ENCODE data around the gene SLC35A4.
"Not testable (repeated sequence)": the region's sequence is repeated elsewhere in the genome, so short reads cannot be mapped to it uniquely, and the experiment has no call there.

The SLC35A4 gene

GRCh38 chr5:140590861-140591260, 26.2 kb downstream of the SLC35A4 start:
- no peak for DNase-seq (ENCODE audit: low spot score)

DNA sequence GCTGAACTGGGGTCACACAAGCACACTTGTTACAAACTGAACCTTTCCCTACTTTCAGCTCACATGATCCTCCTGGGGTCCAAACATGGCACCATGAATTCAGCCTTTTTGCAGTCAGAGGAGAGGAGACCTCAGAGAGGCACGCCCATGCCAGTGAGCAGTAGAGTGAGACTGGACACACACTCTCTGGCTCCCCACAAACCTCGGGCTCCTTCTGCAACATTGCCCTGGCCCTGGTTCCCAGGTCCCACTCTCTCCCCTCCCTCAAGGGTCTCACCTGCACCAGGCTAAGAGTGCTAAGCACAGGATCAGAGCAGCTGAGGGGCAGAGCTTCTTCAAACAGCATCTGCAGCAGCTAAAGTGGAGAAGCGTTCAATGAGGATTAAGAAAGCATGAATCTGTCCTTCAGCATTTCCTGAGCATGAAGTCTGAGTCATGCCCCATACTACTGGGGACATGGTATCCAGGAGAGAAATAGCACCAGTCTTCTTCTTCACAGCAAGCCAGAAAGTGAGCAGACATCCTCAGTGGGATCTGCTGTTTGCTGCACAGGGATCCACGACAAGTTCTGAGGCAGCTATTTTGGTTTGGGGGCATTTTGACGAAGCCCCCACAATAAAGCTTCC, 27.2 kb downstream of the SLC35A4 start:
- DNase-seq (ENCODE audit: low spot score), result no peak

- DNase-seq (ENCODE audit: low spot score), result not testable (repeated sequence)
Measured at GRCh38 chr5:140593070-140593469, 28.4 kb downstream of the SLC35A4 start.

GRCh38 chr5:140594169-140594568, 29.5 kb downstream of the SLC35A4 start:
- DNase-seq (ENCODE audit: low spot score), result no peak

DNA sequence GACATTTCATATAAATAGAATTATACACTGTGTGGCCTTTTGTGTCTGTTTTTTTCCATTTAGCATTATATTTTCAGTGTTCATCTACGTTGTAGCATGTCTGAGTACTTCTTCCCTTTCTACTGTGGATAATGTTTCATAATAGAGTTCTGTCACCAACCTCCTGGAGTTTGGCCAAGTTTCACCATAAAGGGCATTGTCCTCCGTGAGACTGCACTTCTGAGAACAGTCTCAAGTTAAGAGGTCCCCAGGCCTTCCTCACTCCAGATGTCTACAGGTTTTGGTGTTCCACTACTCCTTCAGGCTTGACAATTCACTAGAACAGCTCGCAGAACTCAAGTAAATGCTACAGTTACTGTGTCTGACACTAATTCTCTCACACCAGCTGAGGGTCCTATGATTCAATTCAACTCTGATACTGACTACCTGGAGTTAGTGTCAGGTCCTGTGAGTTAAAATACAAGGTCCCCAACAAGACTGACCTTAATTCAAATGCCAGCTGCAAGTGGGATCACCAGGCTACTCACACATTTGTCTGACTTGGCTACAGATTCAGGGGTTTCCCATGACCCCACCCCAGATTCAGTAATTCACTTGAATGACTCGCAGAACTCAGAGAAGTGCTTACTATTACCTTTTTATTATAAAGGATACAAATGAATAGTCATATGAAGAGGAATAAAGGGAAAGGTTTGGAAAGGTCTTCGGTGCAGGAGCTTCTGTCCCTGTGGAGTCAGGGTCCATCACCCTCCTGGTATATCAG, 31.1 kb downstream of the SLC35A4 start:
- DNase-seq (ENCODE audit: low spot score), result no peak

DNA sequence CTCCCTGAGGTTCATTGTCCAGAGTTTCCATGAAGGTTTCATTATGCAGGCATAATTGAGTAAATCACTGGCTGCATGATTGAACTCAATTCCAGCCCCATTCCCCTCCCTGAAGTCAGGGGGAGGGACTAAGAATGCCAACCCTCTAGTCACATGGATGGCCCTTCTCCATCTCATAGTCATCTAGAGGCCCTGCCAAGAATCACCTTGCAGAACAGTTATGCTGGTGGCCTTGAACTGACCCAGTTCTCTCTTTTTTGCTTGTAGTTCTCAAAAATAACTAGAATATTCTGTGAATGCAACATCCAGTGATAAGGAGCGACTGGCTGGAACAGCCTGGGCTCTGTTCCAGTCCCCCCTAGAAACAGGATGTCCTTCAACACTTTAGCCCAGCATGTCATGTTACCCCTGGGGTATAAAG, 31.7 kb downstream of the SLC35A4 start:
- no peak for DNase-seq (ENCODE audit: low spot score)

DNA sequence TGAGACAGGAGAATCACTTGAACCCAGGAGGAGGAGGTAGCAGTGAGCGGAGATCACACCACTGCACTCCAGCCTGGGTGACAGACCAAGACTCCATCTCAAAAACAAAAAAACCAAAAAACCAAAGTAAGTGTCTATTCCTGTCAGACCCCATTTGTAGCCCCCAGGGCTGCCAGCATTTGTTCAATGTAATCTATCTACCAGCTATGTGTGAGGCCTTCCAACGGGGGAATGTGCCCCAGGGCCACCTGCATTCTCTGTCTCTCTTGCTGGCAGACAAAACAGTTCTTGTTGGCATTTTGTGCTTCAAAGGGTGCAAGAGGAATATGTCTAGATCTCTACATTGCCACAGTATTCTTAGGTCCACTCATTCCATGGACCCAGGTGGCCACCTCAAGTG, 34.2 kb downstream of the SLC35A4 start:
- DNase-seq (ENCODE audit: low spot score), result no peak

GRCh38 chr5:140600096-140600495, 35.5 kb downstream of the SLC35A4 start:
- DNase-seq (ENCODE audit: low spot score), result no peak

DNA sequence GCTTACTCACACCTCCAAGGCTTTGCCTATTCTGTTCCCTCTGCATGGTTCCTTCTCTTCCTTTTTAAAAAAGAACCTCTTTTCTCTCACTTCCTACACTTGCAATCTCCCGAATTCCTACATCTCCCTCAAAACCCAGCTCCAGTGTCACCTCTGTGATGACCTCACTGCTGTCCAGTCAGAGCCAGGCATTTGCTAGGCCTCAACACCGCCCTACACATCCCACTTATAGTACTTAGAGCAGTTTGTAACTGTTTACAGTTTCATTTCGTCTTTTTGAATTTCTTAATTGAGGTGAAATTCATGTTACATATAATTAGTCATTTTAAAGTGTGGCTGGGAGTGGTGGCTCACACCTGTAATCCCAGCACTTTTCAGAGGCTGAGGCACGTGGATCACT, 37.5 kb downstream of the SLC35A4 start:
- DNase-seq (ENCODE audit: low spot score), result no peak

DNA sequence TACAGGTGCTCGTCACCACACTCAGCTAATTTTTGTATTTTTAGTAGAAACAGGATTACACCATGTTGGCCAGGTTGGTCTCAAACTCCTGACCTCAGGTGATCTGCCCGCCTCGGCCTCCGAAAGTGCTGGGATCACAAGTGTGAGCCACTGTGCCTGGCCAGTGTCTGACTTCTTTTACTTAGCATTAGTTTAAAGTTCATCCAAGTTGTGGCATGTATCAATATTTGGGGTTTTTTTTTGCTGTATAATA, 38.7 kb downstream of the SLC35A4 start:
- DNase-seq (ENCODE audit: low spot score), result not testable (repeated sequence)

- no peak for DNase-seq (ENCODE audit: low spot score)
Measured at GRCh38 chr5:140603734-140604133, 39.1 kb downstream of the SLC35A4 start.

DNA sequence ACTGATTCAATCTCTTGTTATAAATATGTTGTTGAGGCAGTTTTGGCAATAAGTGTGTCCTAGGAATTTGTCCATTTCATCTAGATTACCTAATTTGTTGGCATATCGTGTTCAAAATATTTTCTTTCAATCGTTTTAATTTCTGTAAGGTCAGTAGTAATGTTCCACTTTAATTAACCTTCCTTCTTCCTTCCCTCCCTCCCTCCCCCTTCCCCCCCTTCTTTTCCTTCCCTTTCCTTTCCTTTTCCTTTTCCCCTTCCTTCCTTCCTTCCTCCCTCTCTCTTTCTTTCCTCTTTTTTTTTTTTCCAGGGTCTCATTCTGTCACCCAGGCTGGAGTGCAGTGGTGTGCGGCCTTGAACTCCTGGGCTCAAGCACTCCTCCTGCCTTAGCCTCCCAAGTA, 41.3 kb downstream of the SLC35A4 start:
- no peak for DNase-seq (ENCODE audit: low spot score)

DNA sequence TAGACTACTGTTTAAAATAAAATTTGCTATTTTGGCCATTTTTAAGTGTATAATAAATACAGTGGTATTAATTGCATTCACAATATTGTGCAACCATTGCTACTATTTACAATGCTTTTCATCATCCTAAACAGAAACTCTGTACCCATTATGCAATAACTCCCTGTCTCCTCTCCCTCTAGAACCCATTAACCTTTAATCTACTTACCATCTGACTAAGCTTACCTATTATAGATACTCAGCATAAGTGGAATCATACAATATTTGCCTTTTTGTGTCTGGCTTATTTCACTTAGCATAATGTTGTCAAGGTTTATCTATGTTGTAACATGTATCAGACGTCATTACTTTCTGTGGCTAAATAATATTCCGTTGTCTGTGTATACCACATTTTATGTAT, 42.4 kb downstream of the SLC35A4 start:
- DNase-seq (ENCODE audit: low spot score), result no peak

- DNase-seq (ENCODE audit: low spot score), result no peak
Measured at GRCh38 chr5:140608722-140609121, 44.1 kb downstream of the SLC35A4 start.

DNA sequence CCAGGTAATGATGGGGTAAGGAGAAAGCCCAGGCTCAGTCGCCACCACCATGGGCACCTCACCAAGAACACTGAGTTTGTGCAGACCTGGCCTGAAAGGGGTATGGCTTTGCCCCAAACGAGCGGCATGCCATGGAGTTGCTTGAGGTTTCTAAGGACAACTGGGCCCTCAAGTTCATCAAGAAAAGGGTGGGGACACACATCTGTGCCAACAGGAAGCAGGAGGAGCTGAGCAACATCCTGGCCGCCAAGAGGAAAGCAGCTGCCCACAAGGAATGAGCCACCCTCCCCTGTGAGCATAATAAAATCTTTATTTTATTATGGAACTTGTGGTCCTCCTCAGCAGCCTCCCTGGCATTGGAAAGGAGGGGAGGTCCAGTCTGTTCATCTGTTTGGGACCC, 44.5 kb downstream of the SLC35A4 start:
- DNase-seq (ENCODE audit: low spot score), result no peak

DNA sequence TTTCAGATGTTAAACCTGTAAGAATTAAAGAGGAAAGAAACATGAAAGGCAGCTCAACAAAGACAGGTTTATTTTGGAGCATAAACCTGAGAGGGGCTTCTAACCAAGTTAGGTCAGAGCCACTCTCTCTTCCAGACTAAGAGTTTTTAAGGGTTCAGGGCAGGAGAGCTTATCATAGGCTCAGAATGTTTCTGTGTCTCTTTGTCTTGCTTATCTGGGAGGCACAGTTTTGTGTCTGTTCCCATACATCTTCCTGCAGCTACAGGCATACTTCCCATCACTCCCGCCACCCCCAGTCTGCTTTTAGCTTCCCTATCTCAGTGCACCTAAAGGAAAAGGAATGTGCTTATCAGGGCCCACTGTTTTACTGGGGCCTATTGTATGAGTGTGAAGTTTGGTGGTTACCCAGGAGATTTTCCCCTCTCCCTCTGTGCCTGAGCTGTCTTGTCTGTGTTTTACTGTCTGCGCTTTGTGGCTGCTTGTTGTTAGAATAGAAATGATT, 46.4 kb downstream of the SLC35A4 start:
- DNase-seq (ENCODE audit: low spot score), result no peak
